HCT116 (cell line): ENCODE data around the gene NACAD.

Source experiments
- EGR1 ChIP-seq: IDR thresholded peaks from 2 replicates; pipeline ENCODE4 v1.6.1; 2012; ENCODE audit warnings: low read depth
- EZH2 ChIP-seq: fragments of 200-600 bp; sonication (generic); IDR thresholded peaks from 2 replicates; pipeline ENCODE4 v1.6.1; 2017; ENCODE audit warnings: antibody characterized with exemption, mixed run types
- EZH2phosphoT487 ChIP-seq: fragments of 200-600 bp; IDR thresholded peaks from 2 replicates; pipeline ENCODE4 v1.6.1; 2018; ENCODE audit warnings: antibody characterized with exemption, borderline replicate concordance
- POLR2A ChIP-seq: IDR thresholded peaks from 2 replicates; pipeline ENCODE4 v1.7.0; 2011; ENCODE audit warnings: borderline replicate concordance; ENCODE audit not compliant: insufficient read depth, insufficient read length; ENCODE audit errors: extremely low read depth
- POLR2AphosphoS5 ChIP-seq: IDR thresholded peaks from 2 replicates; pipeline ENCODE4 v1.6.1; 2011; ENCODE audit warnings: mild to moderate bottlenecking, low read depth, low read length, moderate library complexity
- SIN3A ChIP-seq: IDR thresholded peaks from 2 replicates; pipeline ENCODE4 v1.6.1; 2012; ENCODE audit warnings: low read depth
- TCF7L2 ChIP-seq: IDR thresholded peaks from 2 replicates; pipeline ENCODE4 v1.7.0; 2011; ENCODE audit warnings: borderline replicate concordance, inconsistent platforms; ENCODE audit not compliant: insufficient read depth, insufficient read length; ENCODE audit errors: extremely low read depth
- YY1 ChIP-seq: IDR thresholded peaks from 2 replicates; pipeline ENCODE4 v1.6.1; 2011; ENCODE audit warnings: low read length, low read depth, moderate library complexity, mild to moderate bottlenecking; ENCODE audit not compliant: insufficient replicate concordance; ENCODE audit errors: extremely low read depth
- TF ChIP-seq, protein P1 (sequence below), 3 experiments: fragments of 200-600 bp in 1 of 3; sonication (generic) in 1 of 3; IDR thresholded peaks in 2 of 3; conservative IDR thresholded peaks in 1 of 3; 2 replicates each; pipeline ENCODE4 v1.5.1; 2012 to 2017; ENCODE audit warnings: low read depth in 2 of 3, low read length in 2 of 3, antibody characterized with exemption in 1 of 3, borderline replicate concordance in 1 of 3, control low read depth in 1 of 3, mild to moderate bottlenecking in 1 of 3, mixed read lengths in 1 of 3, mixed run types in 1 of 3, moderate library complexity in 1 of 3; ENCODE audit not compliant: insufficient read depth in 1 of 3
- TF ChIP-seq, protein P2 (sequence below): IDR thresholded peaks from 2 replicates; pipeline ENCODE4 v1.6.1; 2012

DNA sequence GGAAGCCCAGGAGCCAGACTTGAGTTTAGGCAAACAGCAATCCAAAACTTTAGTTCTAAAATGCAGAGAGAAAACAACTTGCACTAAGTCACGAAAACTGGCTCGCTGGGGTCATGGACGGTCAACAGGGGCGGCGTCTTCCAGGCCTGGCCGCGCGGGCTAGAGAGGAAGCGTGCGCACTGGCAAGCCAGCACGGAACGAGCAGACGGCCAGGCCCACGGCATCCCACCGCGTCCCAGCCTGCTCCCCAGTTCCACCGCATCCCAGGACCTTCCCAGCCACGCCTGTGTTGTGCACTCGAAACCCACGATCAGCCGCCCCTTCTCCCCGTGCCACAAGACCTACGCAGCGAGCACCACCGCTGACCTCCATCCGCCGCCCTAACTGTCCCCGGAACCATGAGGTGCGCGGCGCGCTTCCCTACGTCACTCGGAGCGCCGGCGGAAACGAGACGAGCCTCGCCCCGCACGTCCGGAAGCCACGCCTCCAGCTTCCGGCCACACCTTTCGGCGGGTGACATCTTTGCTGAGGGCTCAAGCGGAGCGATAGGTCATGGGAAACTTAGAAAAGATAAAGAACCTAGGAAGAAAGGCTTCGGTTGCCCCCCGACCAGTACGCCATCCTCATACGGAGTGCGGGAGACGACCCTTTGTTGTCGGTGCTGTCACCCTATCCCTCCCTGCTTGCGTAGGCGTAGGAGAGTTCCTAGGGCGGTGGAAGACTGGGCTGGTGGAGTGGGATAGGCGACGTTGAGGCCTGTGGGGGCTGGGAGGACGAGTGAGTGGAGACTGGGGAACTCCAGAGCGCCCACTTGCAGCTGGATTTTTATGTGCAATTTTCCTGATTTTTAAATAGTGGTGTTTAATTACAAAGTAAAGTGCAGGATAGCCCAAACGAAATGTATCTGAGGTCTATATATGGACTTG, 22.8 kb upstream of the NACAD start, which contains the start of gene TBRG4:
- TF ChIP-seq POLR2AphosphoS5 (peak; percentile 91), POLR2A (peak; percentile 86), YY1 (peak; percentile 88), EGR1 (peak; percentile 90), EZH2 (no peak), TCF7L2 (peak; percentile 17), EZH2phosphoT487 (no peak), SIN3A (peak; percentile 94)
- TF ChIP-seq, protein P1, sequence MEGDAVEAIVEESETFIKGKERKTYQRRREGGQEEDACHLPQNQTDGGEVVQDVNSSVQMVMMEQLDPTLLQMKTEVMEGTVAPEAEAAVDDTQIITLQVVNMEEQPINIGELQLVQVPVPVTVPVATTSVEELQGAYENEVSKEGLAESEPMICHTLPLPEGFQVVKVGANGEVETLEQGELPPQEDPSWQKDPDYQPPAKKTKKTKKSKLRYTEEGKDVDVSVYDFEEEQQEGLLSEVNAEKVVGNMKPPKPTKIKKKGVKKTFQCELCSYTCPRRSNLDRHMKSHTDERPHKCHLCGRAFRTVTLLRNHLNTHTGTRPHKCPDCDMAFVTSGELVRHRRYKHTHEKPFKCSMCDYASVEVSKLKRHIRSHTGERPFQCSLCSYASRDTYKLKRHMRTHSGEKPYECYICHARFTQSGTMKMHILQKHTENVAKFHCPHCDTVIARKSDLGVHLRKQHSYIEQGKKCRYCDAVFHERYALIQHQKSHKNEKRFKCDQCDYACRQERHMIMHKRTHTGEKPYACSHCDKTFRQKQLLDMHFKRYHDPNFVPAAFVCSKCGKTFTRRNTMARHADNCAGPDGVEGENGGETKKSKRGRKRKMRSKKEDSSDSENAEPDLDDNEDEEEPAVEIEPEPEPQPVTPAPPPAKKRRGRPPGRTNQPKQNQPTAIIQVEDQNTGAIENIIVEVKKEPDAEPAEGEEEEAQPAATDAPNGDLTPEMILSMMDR (IDR thresholded peaks at IDR 0.05 in 2 of 3, conservative IDR thresholded peaks at IDR 0.05 in 1 of 3; ENCODE audit: borderline replicate concordance in 1 of 3, insufficient read depth in 1 of 3, low read depth in 2 of 3, low read length in 2 of 3): peak; percentile 15 to 40 (median 40); a peak in 5 of 6 replicates
- TF ChIP-seq, protein P2, sequence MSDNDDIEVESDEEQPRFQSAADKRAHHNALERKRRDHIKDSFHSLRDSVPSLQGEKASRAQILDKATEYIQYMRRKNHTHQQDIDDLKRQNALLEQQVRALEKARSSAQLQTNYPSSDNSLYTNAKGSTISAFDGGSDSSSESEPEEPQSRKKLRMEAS: peak; percentile 100
